Cerebellar nuclear complex (tissue), 1 donor: ENCODE data around the gene PRRC2A.
"Not testable (repeated sequence)": the region's sequence is repeated elsewhere in the genome, so short reads cannot be mapped to it uniquely, and the experiment has no call there.

Experiments
- DNase-seq, 2 experiments: peaks; one replicate each; lab custom pipeline; 2025; lab: John Stamatoyannopoulos, UW

The PRRC2A gene

GRCh38 chr6:31586008-31586407 lies 34.5 kb upstream of the PRRC2A start, which contains the start of gene LST1:
TSS of gene LST1 (plus strand) at chr6:31586277. CDS start at chr6:31587300, 1,023 bp downstream.
- no peak for DNase-seq

DNA sequence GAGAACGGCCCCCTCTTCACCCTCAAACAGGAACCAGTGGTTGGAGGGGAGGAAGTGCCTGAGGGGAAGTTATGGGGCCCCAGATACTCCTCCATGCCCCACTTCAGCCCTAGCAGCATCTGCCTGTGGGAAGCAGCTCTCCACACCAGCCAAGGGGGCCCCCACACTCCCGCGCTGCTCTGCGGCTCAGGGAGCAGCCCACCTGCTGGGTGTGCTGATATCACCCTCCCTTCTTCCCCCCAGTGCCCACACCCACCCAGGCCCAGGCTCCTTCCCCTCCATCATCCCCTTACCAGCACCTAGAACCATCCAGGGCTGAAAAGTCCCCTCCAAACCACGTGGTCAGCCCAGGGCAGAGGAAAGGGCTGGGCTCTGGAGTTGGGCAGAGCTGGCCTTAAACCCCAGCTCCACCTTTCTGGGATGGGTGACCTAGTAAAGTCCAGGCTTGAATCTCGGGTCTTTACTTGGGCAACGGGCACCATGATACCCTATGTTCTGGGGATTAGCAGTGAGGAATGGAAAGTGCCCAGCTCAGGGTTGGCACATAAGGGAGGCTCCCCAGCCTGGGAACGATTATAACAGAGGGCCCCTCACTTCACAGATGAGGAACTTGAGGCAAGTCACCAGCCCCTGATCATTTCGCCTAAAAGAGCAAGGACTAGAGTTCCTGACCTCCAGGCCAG lies 33.8 kb upstream of the PRRC2A start:
- DNase-seq: no peak

DNA sequence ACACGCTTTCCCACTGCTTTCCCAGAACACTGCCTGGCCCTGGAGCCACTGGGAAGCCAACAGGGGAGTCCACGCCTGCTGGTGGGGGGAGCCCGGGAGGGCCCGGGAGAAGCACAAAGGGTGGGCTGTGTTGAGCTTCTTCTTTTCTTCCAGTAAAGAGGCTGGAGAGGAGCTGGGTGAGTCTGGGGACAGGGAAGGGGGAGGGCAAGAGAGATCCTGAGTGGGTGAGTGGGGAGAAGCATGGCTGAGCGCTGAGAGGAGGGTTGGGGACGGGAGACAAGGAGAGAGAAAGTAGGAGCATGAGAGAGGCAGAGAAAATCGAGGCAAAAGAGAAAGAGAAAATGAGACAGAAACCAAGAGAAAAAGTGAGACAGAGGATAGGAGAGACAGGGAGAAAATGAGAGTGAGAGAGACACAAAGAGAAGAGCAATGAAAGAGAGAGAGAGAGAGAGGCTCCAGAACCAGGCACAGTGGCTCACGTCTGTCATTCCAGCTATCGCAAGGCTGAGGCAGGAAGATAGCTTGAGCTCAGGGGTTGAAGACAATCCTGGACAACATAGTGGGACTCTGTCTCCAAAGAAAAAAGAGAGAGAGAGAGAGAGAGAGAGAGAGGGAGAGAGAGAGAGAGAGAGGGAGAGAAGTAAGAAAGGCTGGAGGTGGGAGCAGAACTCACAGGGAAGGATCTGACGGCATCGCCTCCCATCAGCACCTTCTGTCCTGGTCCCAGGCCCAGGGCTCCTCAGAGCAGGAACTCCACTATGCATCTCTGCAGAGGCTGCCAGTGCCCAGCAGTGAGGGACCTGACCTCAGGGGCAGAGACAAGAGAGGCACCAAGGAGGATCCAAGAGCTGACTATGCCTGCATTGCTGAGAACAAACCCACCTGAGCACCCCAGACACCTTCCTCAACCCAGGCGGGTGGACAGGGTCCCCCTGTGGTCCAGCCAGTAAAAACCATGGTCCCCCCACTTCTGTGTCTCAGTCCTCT lies 32.4 kb upstream of the PRRC2A start:
- DNase-seq: no peak

- no peak for DNase-seq
Observed at GRCh38 chr6:31588871-31589650, 31.5 kb upstream of the PRRC2A start.

GRCh38 chr6:31590691-31591090 lies 29.8 kb upstream of the PRRC2A start:
- not testable (repeated sequence) for DNase-seq

DNA sequence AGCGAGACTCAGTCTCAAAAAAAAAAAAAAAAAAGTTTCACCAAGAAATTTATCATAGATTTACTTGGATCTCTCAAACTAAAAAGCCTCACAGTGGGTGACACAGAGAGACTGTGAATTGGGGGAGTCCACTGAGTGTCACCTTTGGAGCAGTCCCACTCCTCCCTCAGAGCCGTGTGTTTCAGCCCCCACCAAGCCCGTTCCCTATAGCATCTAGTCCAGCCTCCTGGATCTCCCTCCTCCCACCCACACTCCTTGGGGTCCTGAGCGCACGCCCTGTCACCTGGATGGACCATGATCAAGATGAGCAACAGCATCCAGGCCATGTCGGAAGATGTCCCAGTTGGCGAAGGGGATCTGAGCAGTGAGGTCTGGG lies 28.1 kb upstream of the PRRC2A start:
- no peak for DNase-seq

GRCh38 chr6:31597006-31597405 lies 23.5 kb upstream of the PRRC2A start:
- no peak for DNase-seq

DNA sequence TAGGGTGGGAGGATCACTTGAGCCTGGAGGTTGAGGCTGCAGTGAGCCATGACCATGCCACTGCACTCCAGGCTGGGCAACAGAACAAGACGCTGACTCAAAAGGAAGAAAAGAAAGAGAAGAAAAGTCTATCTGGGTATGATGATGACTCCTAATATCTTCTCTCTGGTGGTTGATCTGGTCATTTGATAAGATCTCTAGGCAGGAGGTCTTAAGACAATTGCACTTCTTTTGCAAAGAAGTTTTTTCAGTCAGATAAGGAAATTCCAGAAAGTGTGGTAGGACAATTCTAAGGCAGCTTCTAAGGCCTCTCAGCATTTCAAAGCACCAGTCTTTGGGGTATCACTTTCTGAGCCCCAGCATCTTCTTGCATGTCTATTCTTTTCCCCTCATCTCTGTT lies 13.2 kb upstream of the PRRC2A start:
- no peak for DNase-seq

DNA sequence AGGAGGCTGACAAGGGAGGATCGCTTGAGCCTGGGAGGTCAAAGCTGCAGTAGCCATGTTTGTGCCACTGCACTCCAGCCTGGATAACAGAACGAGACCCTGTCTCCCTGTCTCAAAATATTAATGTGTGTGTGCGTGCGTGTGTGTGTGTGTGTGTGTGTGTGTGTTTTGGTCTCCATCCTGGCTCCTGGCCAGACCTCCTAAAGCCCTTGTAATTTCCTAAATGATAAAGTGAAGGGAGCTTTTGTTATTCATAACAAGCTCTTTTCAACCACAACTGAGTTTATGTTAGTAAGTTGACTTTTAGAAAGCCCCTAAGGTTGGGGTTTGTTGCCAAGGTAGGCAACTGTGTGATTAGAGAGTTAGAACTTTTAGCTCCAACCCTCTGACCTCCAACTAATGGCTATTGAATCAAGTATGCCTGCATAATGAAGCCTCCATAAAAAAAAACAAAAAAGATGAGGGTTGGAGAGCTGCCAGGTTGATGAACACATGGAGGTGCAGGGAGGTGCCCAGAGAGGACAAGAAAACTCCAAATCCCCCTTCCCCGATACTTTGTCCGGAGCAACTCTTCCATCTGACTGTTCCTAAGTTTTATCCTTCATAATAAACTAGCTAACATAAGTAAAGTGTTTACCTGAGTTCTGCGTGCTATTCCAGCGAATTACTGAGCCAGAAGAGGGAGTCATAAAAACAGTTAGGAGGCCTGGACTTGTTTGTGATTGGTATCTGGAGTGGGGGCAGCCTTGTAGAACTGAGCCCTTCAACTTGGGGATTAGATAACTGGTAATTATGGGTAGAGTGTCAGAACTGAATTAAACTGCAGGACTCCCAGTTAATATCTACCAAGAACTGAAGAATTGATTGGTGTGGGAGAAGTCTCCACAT lies 10.8 kb upstream of the PRRC2A start:
- no peak for DNase-seq

DNA sequence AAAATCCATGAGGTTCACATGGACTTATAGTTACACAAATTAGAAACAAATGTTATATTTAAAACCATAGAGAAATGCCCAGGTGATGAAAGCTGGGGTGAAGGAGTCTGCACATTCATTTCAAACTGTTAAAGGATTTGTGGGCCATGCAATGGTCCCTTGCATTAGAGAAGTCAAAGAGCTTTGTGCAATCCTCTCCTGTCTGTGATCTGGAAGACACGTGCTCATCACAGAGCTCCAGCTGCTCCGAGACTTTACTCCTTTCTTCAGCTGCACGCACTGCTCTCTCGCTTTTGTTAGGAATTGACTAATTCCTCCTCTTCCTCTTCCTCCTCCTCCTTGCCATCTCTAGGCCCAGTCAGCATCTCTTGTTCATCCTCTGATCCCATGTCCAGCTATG lies 9.5 kb upstream of the PRRC2A start:
- no peak for DNase-seq

- DNase-seq: no peak
Observed at GRCh38 chr6:31614075-31614619, 6.4 kb upstream of the PRRC2A start.

GRCh38 chr6:31614684-31615578 lies 5.6 kb upstream of the PRRC2A start, which contains the start of gene AIF1:
TSS of gene AIF1 (plus strand) at chr6:31615234. CDS start at chr6:31615330, 96 bp downstream.
- DNase-seq: no peak

DNA sequence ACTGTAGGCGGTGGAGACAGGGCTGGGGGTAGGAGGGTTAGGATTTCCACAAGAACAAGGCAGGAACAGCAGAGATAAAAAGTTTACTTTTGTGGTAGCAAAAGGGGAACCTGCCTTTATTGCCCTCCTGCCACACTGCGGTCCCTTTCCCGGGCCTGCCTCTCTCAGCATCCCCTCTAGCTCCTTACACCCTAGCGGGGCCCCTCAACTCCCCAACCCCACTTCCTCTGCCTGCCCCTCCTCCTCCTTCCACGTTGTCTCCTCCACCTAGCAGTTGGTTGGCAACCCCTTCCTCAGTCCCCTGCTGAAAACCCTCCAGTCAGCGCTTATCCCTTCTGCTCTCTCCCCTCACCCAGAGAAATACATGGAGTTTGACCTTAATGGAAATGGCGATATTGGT lies 4.8 kb upstream of the PRRC2A start:
- no peak for DNase-seq

DNA sequence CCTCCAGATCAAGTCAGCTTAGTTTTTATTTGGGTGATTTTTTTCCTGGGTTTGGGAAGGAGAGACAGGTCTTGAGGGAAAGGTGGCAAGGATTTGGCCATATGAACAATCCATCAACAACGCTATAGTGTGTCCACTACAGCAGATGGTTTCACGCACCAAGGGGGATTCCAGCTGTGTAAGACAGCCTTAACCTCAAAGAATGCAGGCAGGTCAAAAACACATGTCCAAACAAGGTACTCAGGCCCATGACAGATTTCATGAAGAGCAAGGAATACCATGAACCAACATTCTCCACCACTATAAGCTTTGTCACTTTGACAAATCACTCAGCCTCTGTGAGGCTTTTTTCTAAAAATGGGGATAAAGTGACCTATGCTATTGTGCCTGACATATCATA lies 3.5 kb upstream of the PRRC2A start:
- DNase-seq: no peak

- DNase-seq: peak; percentile 98
Observed at GRCh38 chr6:31619805-31620585, 520 bp upstream of the PRRC2A start.

DNA sequence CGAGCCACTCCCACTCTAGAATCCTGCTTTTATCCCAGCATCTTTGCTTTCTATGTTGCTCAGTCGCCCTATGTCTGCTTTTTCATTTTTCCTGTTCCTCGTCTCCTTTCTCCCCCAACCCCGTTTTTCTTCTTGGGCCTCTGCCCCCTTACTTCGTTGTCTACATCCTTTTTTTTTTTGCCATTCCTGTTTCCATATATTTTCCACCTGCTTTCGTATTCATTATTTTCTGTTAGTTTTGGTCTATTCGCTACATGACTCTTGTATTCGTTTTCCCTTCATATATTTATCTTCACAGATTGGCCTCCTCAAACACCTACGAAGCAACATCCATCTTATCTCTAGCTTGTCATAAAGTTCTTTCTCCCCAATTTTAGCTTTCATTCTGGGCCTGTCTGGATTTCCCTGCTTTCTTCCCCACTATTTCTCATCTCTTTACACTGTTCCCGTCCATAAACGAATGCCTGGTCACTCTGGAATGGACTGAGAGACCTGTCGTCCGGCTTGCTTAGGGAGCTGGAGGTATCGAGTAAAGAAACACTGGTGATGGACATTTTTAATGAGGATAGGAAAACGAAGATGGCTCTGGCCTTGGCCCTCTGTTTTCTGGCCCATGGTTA lies 915 bp downstream of the PRRC2A start:
- peak in 1 of 2 experiments; percentile 3 for DNase-seq

GRCh38 chr6:31621991-31622390 lies 1.5 kb downstream of the PRRC2A start:
- no peak for DNase-seq

- no peak for DNase-seq
Observed at GRCh38 chr6:31622684-31623091, 2.2 kb downstream of the PRRC2A start.

GRCh38 chr6:31624070-31624469 lies 3.6 kb downstream of the PRRC2A start:
- no peak for DNase-seq
